ENCODE data around the gene MACROH2A2.

MACROH2A2 gene

DNA sequence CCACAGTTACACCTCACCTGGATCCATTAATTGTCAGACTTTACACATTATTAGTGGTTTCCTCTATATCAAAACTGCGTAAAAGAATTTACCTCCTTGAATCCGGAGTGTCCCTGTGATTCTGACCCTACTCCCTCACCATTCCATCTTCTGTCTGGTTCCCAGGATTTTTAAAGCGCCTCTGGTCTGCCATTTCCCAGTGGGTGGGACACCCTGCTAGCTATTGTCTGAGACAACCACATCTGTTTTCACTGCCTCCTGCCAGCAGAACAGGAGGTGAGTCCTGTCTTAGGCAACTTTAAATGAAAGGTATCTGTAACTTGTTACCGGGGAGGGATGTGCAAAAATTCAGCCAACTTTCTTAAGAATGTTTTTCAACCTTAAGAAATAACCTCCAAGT, 2.3 kb downstream of the MACROH2A2 start:
- TF ChIP-seq, protein P1, sequence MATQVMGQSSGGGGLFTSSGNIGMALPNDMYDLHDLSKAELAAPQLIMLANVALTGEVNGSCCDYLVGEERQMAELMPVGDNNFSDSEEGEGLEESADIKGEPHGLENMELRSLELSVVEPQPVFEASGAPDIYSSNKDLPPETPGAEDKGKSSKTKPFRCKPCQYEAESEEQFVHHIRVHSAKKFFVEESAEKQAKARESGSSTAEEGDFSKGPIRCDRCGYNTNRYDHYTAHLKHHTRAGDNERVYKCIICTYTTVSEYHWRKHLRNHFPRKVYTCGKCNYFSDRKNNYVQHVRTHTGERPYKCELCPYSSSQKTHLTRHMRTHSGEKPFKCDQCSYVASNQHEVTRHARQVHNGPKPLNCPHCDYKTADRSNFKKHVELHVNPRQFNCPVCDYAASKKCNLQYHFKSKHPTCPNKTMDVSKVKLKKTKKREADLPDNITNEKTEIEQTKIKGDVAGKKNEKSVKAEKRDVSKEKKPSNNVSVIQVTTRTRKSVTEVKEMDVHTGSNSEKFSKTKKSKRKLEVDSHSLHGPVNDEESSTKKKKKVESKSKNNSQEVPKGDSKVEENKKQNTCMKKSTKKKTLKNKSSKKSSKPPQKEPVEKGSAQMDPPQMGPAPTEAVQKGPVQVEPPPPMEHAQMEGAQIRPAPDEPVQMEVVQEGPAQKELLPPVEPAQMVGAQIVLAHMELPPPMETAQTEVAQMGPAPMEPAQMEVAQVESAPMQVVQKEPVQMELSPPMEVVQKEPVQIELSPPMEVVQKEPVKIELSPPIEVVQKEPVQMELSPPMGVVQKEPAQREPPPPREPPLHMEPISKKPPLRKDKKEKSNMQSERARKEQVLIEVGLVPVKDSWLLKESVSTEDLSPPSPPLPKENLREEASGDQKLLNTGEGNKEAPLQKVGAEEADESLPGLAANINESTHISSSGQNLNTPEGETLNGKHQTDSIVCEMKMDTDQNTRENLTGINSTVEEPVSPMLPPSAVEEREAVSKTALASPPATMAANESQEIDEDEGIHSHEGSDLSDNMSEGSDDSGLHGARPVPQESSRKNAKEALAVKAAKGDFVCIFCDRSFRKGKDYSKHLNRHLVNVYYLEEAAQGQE (IDR thresholded peaks at IDR 0.05; ENCODE audit: insufficient replicate concordance, low read depth), result no peak
- no peak for TF ChIP-seq GABPA (IDR thresholded peaks at IDR 0.05; ENCODE audit: low read depth)
- no peak for TF ChIP-seq SPI1 (IDR thresholded peaks at IDR 0.05; ENCODE audit: borderline replicate concordance, low read depth)
- TF ChIP-seq POLR2AphosphoS5 (IDR thresholded peaks at IDR 0.05; ENCODE audit: low read depth), result no peak
- TF ChIP-seq, protein P2, sequence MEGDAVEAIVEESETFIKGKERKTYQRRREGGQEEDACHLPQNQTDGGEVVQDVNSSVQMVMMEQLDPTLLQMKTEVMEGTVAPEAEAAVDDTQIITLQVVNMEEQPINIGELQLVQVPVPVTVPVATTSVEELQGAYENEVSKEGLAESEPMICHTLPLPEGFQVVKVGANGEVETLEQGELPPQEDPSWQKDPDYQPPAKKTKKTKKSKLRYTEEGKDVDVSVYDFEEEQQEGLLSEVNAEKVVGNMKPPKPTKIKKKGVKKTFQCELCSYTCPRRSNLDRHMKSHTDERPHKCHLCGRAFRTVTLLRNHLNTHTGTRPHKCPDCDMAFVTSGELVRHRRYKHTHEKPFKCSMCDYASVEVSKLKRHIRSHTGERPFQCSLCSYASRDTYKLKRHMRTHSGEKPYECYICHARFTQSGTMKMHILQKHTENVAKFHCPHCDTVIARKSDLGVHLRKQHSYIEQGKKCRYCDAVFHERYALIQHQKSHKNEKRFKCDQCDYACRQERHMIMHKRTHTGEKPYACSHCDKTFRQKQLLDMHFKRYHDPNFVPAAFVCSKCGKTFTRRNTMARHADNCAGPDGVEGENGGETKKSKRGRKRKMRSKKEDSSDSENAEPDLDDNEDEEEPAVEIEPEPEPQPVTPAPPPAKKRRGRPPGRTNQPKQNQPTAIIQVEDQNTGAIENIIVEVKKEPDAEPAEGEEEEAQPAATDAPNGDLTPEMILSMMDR (IDR thresholded peaks at IDR 0.05; ENCODE audit: insufficient read depth, low read length), result no peak
- no peak overlapping the region for H3K4me3 ChIP-seq (replicated peaks; ENCODE audit: insufficient read depth, low read length)
- DNase-seq (ENCODE audit: low read depth in 1 of 2, low spot score in 1 of 2), result no peak
- no peak overlapping the region for H3K27ac ChIP-seq (replicated peaks)
- peaks cover 48% of the 10 kb centered on the region for H3K27me3 ChIP-seq (ENCODE audit: insufficient read depth, poor library complexity, severe bottlenecking)

DNA sequence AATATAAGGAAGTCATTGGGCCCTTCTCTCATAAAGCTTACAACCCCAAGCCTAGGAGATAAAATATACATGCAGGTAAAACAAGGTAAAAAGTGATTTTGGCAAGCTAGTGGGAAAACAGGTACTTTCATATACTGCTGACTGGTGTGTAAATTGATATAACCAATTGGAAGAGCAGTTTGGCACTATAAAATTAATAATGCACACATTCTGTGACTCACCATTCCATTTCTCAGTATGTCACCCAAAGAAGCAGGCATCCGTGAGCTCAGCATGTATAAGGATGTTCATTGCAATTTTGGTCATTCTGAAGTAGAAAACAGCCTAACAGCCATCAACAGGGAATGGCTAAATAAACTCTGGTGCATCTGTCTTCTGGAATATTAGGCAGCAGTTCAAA, 2.9 kb downstream of the MACROH2A2 start:
- Histone ChIP-seq H3K27ac (replicated peaks) (no peak overlapping the region), H3K27me3 (ENCODE audit: insufficient read depth, poor library complexity, severe bottlenecking) (peaks cover 46% of the 10 kb centered on the region)

DNA sequence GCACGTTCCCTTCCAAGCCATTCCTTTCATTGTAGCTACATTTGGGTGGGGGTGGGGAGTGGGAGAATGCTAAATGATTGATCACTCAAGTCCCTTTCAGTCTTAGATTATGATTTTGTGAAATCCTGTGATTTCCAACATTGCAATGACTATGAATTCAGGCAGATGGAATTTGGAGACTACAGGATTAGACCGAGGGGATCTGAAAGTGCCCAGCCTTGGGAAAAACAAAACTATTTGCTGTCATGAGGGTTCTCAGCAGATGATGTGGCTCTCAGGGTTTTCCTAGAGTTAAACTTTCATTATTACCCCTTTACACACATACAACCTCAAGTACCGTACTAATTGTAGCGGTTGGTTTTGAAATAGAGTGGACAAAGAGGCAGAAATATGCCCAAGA, 4.7 kb downstream of the MACROH2A2 start:
- Histone ChIP-seq H3K27ac (replicated peaks) (no peak overlapping the region), H3K4me3 (replicated peaks; ENCODE audit: insufficient read depth, low read length) (no peak overlapping the region), H3K27me3 (ENCODE audit: insufficient read depth, poor library complexity, severe bottlenecking) (peaks cover 30% of the 10 kb centered on the region)
- TF ChIP-seq SPI1 (IDR thresholded peaks at IDR 0.05; ENCODE audit: borderline replicate concordance, low read depth), result no peak
- no peak for TF ChIP-seq POLR2AphosphoS5 (IDR thresholded peaks at IDR 0.05; ENCODE audit: low read depth)
- TF ChIP-seq, protein P2 (IDR thresholded peaks at IDR 0.05; ENCODE audit: insufficient read depth, low read length), result no peak
- TF ChIP-seq, protein P1 (IDR thresholded peaks at IDR 0.05; ENCODE audit: insufficient replicate concordance, low read depth), result no peak
- TF ChIP-seq GABPA (IDR thresholded peaks at IDR 0.05; ENCODE audit: low read depth), result no peak
- no peak for DNase-seq (ENCODE audit: low read depth in 1 of 2, low spot score in 1 of 2)

More for the DNA sequence above, 2.9 kb downstream of the MACROH2A2 start:
- no peak for TF ChIP-seq GABPA (IDR thresholded peaks at IDR 0.05; ENCODE audit: low read depth)
- TF ChIP-seq, protein P1 (IDR thresholded peaks at IDR 0.05; ENCODE audit: insufficient replicate concordance, low read depth), result no peak
- TF ChIP-seq SPI1 (IDR thresholded peaks at IDR 0.05; ENCODE audit: borderline replicate concordance, low read depth), result no peak
- TF ChIP-seq, protein P2 (IDR thresholded peaks at IDR 0.05; ENCODE audit: insufficient read depth, low read length), result no peak
- no peak for TF ChIP-seq POLR2AphosphoS5 (IDR thresholded peaks at IDR 0.05; ENCODE audit: low read depth)
- no peak for DNase-seq (ENCODE audit: low read depth in 1 of 2, low spot score in 1 of 2)
- H3K4me3 ChIP-seq (replicated peaks; ENCODE audit: insufficient read depth, low read length), result no peak overlapping the region
